ENCODE results near the gene HDAC10.

The HDAC10 gene

DNA sequence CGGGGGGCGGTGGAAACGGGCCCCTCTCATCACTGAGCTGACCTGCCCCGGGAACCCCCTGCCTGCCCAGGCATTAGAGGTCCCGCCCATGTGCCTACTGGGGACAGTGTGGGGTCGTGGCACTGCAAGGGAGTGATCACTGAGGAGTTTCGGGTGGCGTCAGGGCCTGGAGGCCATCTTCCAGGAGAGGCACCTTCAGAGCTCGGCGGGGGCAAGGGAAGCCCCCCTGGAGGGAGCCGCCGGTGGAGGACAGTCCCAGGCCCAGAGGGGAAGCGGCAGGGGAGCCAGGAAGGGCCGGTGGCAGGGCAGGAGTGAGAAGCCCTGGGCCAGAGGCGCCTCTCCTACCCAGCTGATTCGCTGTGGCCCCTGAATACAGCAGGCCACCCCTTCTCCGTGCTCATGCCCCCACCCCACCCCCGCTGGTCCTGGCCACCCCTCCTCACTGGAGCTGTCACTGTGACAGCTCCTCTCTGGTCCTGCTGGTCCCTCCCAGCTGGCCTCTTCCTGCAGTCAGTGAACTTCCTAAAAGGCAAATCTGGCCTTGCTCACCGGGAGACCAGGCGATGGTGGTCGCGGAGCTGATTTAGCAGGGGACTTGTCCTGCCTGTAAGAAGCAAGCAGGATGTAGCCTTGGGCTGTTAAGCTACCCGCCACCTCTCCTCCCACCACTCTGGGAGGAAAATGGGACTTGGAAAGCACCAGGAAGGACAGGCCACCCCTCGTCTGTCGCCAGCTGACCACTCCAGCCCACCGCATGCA is 21.2 kb upstream of the HDAC10 start:
- FAIRE-seq, result no peak
- no peak for DNase-seq (ENCODE audit: extremely low spot score, insufficient read length, low read depth)

DNA sequence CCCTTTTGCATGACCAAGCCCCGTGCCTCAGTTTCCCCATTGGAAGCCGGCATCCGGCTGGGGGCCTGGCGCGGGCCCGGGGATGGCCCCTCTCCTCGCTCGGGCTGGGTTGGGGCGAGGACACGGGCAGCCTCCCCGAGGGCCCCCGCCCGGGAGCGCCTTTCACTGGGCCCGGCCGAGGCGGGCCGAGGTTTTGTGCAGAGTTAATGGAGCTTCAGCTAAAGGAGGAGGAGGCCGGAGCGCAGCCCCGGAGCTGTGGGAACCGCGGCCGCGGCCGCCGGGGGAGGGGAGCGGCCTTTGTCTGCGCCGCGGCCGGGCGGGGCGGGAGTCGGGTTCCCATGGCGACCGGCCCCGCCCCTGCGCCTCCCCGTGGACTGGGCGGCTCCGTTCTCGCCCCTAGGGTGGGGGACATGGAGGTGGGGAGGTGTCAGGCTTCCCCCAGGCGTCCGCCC is 20.5 kb upstream of the HDAC10 start:
- DNase-seq (ENCODE audit: extremely low spot score, insufficient read length, low read depth) (no peak), FAIRE-seq (no peak)

DNA sequence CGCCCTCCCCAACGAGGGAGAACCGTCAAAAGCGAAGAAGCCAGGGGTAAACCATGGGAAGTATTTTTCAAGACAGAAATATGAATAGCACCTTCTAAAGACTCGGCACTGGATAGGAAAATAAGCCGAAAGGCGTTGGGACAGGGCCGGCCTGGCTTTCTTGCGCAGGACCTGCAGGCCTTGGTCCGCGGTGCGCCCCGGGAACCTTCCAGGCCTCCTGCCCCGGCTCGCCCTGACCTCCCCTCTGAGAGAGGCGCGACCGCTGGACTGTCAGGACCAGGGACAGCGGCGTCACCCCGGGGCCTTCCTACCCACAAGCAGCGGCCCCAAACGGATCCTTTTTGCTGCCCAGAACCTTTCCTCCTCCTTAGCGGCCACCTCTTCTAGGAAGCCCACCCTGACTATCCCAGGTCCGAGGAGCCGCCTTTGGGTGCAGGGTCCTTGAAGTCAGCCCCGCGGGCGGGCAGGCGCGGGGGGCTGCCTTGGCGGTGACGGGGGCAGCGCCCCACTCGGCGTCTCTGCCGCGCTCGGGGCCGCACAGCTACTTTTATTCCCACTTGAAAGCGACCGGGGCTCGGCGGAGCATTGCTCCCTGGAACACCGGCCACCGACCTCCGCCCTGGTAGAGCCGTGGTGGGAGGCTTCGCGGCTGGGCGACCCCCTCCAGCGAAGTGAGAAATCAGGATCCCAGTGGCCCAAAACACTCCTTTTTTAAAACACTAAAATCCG is 19.8 kb upstream of the HDAC10 start:
- DNase-seq (ENCODE audit: extremely low spot score, insufficient read length, low read depth) (no peak), FAIRE-seq (peak; percentile 60)

- DNase-seq (ENCODE audit: extremely low spot score, insufficient read length, low read depth), result no peak
- FAIRE-seq, result peak; percentile 21
These were observed 19.1 kb upstream of the HDAC10 start, which contains the start of gene MAPK11 for GRCh38 chr22:50269970-50270665. Gene MAPK11, minus strand, starts transcription at chr22:50270380. Its CDS starts 88 bp downstream, at chr22:50270292.

DNA sequence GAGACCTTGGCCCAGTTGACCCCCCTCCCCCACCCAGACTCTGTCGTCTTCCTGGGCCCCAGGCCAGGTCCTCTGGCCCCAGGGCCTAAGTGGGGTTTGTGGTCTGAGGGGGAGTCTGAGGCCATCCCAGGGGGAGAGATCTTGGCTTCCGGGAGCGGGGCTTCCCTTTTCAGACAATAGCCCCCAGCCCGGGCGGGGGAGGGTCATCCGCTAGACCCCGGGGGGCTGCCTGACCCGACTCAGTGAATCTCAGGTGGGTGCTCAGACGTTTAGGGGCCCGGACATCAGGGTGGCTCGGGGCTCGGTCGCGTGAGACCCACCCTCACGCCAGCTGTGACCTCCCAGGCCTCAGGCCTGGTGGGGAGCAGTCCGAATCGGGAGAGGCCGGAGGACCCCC is 18.5 kb upstream of the HDAC10 start:
- no peak for FAIRE-seq
- no peak for DNase-seq (ENCODE audit: extremely low spot score, insufficient read length, low read depth)

- no peak for FAIRE-seq
- DNase-seq (ENCODE audit: extremely low spot score, insufficient read length, low read depth), result no peak
These were observed 17.6 kb upstream of the HDAC10 start for GRCh38 chr22:50268655-50269113.

DNA sequence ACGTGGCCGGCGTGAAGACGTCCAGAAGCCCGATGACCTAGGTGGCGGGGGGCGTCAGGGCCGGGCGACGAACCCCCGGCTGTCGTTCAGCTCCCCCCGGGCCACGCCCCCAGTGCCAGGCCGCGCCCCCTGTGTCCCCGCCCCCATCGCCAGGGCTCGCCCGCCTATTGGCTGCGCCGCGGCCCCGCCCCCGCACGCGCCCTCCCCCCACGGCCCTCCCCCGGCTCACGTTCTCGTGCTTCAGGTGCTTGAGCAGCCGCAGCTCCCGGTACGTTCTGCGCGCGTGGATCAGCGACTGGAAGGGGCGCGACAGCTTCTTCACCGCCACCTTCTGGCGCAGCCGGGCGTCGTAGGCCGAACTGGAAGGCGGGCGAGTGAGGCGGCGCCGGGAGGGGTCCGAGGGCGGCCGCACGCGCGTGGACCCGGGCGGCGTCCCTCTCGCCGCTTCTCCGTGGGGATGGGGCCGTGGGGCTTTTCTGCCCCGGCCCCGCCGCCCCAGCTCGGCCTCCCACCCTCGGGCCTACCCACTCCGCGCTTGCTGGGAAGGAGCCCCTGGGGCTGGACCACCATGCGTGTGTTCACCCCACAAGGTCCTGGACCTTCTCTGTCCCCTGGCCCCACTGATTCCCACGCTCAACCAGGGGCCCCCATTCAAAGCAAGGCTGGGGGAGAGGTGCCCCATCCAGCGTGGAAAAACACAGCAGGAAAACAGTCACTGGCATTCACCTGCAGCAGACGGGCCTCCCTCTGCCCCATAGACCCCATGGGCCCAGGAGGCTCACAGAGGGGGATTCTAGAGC is 16.7 kb upstream of the HDAC10 start:
- FAIRE-seq, result no peak
- no peak for DNase-seq (ENCODE audit: extremely low spot score, insufficient read length, low read depth)

DNA sequence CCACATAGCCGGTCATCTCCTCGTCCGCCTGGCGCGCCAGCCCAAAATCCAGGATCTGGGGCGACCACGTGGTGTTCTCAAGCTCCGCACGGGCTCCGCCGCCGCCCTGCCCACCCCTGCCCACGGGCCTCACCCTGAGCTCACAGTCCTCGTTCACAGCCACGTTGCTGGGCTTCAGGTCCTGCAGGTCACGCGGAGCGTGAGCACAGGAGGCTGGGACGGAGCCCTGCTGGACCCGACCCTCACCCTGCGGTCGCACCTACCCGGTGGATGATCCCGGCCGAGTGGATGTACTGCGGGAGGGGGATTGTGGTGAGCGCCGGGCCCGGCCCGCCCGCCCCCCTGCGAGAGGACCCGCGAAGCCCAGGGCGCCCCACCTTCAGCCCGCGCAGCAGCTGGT is 15.9 kb upstream of the HDAC10 start:
- FAIRE-seq (no peak), DNase-seq (ENCODE audit: extremely low spot score, insufficient read length, low read depth) (no peak)

GRCh38 chr22:50264946-50265669 is 14.0 kb upstream of the HDAC10 start:
- no peak for FAIRE-seq
- DNase-seq (ENCODE audit: extremely low spot score, insufficient read length, low read depth), result no peak

DNA sequence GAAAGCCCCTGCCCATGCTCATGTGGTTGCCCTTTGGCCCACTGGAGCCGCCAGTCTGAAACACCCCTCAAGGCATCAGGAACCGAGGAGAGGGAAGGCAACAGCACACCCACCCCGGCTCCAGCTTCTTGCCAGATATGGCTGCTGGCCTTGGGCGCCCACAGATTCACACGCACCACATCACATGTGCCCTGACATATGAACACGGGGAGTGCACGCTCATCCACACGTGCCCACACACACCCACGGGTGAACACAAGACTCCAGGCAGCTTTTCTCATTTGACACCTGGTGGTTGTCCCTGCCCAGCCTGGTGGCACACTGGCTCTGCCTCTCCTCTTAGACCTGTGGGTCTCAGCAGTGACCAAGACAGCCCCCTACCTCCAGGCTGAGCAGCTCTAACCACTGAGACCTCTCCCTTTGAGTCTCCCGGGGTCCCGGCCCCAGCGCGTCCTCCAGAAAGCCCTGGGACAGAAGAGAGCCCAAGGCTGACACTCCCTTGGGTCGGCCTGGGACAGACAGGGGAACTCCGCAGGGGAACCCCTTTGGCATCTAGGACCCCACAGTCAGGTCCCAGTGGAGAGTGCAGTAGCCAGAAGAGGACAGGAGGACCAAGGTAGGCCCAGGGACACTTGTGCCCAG is 13.2 kb upstream of the HDAC10 start:
- DNase-seq (ENCODE audit: extremely low spot score, insufficient read length, low read depth) (no peak), FAIRE-seq (no peak)

- FAIRE-seq (no peak), DNase-seq (ENCODE audit: extremely low spot score, insufficient read length, low read depth) (no peak)
These were observed 12.0 kb upstream of the HDAC10 start for GRCh38 chr22:50262973-50263617.

- no peak for FAIRE-seq
- no peak for DNase-seq (ENCODE audit: extremely low spot score, insufficient read length, low read depth)
These were observed 11.4 kb upstream of the HDAC10 start for GRCh38 chr22:50262460-50262911.

DNA sequence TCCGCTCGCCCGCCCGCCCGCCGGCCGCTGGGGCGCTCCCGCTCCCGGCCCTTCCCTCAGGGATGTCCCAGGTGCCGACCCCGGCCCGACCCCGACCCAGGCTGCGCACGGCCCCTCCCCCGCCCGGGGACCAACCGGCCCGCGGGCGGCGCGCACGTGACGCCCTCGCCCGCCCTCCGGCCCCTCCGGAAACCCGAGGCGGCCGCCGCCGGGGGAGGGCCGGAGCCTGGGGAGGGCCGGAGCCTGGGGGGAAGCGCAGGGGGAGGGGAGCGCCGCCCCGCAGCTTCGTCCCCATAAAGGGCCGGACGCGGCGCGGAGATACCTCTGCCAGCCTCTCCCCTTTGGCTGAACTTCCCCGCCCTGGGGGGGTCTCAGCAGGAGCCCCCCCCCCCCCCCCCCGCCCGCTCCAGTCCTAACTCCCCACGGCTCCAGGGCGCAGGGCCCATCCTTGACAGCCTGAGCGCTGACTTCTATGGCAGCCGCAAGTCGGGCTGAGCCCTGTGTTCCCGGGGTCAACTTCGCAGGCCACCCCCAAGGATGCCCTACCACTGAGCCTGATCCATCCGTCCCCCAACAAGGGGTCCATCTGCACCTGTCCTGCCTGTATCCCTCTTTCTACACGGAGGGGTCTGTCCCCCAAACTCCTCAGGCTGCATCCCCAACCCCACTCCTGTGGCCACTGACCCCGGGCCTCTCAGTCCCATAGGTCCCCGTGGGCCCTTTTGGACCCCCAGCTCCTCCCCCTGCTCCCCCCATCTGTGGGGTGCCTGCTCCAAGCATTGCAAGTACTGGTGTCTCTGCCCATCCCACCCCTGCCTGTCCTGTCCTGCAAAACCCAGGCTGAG is 10.8 kb upstream of the HDAC10 start, which contains the start of gene MAPK12:
Gene MAPK12, minus strand, starts transcription at position 69 of the 845 bp plus-strand sequence. CDS start 174 bp downstream, outside the sequence.
- DNase-seq (ENCODE audit: extremely low spot score, insufficient read length, low read depth) (peak; percentile 68), FAIRE-seq (no peak)

- FAIRE-seq, result peak; percentile 56
These were observed 9.9 kb upstream of the HDAC10 start for GRCh38 chr22:50260801-50261614.

GRCh38 chr22:50260434-50260800 is 9.4 kb upstream of the HDAC10 start:
- FAIRE-seq (no peak), DNase-seq (ENCODE audit: extremely low spot score, insufficient read length, low read depth) (no peak)

More at GRCh38 chr22:50260801-50261614, 9.9 kb upstream of the HDAC10 start:
- DNase-seq (ENCODE audit: extremely low spot score, insufficient read length, low read depth), result no peak

- FAIRE-seq (no peak), DNase-seq (ENCODE audit: extremely low spot score, insufficient read length, low read depth) (no peak)
These were observed 8.2 kb upstream of the HDAC10 start for GRCh38 chr22:50259302-50259701.
